ENCODE measurements around the gene TMBIM4.
A peak's percentile ranks its signal among the peaks of the same experiment; 100 is the strongest.
"Not testable (repeated sequence)": the region's sequence is repeated elsewhere in the genome, so short reads cannot be mapped to it uniquely, and the experiment has no call there.

TMBIM4 gene

DNA sequence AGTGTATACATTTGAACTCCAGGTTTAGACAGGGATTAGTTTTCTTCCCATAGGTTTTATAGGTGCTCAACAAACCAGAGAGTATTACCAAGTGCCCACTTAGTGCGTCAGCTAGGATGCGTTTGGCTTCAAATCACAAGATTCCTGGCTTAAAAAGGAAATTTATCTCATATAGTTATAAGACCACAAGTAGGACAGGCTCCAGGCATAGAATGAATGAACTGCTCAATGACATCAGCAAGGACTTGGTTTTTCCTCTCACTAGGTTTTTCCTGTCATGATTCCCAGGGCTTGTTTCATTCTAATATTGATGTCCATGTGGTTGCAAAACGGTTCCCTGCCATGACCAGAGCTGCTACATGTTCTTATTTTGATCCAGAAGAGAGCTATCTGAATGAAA, 13.2 kb upstream of the TMBIM4 start:
- no peak for DNase-seq

GRCh38 chr12:66176105-66176900, 6.5 kb upstream of the TMBIM4 start:
- DNase-seq, result no peak

GRCh38 chr12:66174391-66175325, 4.9 kb upstream of the TMBIM4 start:
- not testable (repeated sequence) for DNase-seq

- DNase-seq, result no peak
These were observed 810 bp upstream of the TMBIM4 start for GRCh38 chr12:66170606-66171005.

- DNase-seq, result no peak
These were observed 1.4 kb downstream of the TMBIM4 start for GRCh38 chr12:66168410-66168809.

DNA sequence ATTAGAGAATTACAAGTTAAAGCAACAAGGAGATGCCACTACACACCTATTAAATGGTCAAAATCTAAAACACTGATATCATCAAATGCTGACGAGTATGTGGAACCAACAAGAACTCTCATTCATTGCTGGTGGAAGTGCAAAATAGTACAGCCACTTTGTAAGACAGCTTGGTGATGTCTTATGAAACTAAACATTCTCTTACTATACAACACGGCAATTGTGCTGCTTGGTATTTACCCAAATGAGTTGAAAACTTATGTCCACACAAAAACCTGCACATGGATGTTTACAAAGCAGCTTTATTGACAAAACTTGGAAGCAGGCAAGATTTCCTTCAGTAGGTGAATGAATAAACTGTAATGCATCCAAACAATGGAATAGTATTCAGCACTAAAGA, 3.2 kb downstream of the TMBIM4 start:
- no peak for DNase-seq

DNA sequence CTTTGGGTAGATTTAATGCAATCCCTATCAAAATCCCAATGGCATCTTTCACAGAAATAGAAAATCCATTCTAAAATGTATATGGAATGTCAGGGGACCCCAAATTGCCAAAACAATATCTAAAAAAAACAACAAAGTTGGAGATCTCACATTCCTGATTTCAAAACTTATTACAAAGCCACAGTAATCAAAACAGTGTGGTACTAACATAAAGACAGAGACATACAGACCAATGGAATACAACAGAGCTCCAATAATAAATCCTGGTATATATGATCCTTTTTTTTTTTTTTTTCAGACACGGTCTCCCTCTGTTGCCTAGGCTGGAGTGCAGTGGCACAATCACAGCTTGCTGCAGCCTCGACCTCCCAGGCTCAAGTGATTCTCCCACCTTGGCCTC, 4.7 kb downstream of the TMBIM4 start:
- no peak for DNase-seq

DNA sequence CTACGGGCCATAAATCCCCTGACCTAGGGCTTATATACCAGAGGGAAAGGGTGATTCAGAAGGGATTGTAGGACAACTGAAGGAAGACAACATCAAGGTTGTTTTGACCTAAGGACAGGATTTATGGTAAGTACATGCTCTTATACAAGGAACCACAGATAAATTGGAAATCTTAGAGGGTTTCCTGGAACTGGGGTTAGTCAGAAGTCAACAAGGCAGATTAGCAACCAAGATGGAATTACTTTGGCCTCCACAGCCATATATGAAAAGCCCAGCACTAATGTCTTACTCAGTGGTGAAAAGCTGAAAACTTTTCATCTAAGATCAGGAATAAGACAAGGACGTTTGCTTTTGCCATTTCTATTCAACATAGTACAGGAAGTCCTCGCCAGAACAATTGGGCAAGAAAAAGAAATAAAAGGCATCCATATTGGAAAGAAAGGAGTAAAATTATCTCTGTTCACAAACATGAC, 5.4 kb downstream of the TMBIM4 start:
- DNase-seq, result no peak

DNA sequence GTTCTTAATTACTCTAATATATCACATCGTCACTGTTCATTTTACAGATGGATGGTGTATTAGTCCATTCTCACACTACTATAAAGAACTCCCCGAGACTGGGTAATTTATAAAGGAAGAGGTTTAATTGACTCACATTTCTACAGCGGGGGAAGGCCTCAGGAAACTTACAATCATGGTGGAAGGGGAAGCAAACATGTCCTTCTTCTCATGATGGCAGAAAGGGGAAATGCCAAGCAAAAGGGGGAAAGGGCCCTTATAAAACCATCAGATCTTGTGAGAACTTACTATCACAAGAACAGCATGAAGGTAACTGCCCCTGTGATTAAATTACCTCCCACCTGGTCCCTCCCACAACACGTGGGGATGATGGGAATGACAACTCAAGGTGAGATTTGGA, 6.5 kb downstream of the TMBIM4 start:
- DNase-seq, result no peak

GRCh38 chr12:66162701-66163100, 7.1 kb downstream of the TMBIM4 start:
- no peak for DNase-seq

DNA sequence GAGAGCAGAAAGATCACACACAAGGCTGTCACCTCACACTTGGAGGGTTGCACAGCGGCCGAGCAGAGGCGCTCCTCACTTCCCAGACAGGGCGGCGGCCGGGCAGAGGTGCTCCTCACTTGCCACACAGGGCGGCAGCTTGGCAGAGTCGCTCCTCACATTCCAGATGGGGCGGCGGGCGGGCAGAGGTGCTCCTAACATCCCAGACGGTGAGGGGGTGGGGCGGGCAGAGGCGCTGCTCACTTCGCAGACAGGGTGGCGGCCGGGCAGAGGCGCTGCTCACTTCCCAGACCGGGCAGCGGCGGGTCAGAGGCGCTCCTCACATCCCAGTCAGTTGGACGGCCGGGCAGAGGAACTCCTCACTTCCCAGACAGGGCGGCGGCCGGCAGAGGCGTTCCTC, 9.1 kb downstream of the TMBIM4 start:
- DNase-seq, result no peak

DNA sequence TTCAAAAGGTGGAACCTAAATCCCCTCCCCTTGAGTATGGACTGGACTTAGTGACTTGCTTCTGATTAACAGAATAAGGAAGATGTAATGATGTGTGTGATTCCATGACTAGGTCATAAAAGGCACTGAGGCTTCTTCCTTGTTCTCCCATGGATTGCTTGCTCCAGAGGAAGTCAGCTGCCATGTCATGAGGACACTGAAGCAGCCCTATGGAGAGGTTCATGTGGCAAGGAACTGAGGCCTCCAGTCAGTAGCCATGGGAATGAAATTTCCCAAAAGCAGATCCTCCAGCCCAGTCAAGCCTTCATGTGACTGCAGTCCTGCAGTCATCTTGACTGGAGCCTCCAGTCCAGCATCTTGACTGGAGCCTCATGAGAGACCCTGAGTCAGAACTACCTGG, 10.7 kb downstream of the TMBIM4 start:
- no peak for DNase-seq

DNA sequence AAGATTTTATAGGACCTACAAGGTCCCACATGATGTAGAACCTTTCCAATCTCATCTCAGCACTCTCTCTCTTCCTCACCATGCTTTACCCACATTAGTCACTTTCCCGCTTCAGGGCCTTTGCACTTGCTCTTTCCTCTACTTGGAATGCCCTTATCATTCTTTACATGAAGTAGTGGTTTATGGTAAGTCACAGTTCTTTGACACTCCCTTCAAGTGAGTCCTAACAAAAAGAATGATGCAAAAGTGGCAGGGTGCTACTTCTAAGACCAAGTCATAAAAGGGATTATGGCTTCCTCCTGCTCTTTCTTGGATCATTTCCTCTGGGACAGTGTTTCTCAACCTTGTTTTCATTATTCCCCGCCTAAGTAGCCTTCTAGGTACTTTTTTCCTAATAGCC, 13.1 kb downstream of the TMBIM4 start:
- DNase-seq, result no peak

GRCh38 chr12:66154776-66155175, 15.0 kb downstream of the TMBIM4 start:
- no peak for DNase-seq

GRCh38 chr12:66152732-66153131, 17.1 kb downstream of the TMBIM4 start:
- no peak for DNase-seq

GRCh38 chr12:66149702-66150398, 19.9 kb downstream of the TMBIM4 start:
- DNase-seq, result no peak

GRCh38 chr12:66144791-66145754, 24.7 kb downstream of the TMBIM4 start:
- DNase-seq, result peak in 1 of 6 experiments; percentile 10

DNA sequence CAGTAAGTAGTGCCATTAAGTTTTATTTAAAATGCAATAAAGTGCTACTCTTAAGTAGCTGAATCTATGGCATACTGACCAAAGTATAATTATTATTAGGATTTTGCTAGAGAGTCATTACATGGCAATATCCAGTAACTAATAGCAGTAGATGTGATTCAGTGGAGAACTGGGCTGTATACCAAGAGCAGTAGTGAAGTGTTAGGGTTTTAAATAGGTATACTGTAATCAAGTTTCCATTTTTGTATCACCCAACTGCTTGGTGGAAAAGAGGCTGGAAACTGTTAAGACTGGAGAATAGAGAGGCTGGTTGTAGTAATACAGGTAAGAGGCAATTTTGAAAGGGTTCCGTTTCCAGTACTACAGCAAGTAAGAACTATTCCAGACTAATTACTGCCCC, 25.9 kb downstream of the TMBIM4 start:
- DNase-seq, result no peak

GRCh38 chr12:66142826-66143225, 27.0 kb downstream of the TMBIM4 start:
- no peak for DNase-seq

GRCh38 chr12:66141299-66141698, 28.5 kb downstream of the TMBIM4 start:
- no peak for DNase-seq

DNA sequence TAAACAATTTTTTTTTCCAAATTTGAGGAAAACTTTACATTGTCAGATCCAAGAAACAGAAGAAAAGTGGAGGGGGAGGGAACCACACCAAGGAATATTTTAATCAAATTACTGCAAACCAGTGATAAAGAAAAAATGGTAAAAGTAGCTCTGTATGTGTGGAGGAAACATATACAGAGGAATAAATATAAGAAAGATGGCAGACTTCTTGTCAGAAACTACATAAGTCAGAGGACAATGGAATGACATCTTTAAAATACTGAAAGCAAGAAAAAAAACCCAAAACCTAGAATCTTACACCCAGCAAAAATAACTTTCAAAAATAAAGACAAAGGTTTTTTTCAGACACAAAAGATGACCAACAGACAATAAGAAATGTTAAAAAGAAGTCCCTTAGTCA, 29.1 kb downstream of the TMBIM4 start:
- DNase-seq, result peak in 1 of 6 experiments; percentile 3

GRCh38 chr12:66139328-66139727, 30.5 kb downstream of the TMBIM4 start:
- DNase-seq, result no peak
